IMR-90 (cell line): Measurements from ENCODE around the gene C10orf67. TPM values are rescaled to one million over a fixed set of nuclear protein-coding genes. Genes with fewer than 3 reads are reported as not detected.
"Not testable (repeated sequence)": the region's sequence is repeated elsewhere in the genome, so short reads cannot be mapped to it uniquely, and the experiment has no call there.

Experiments
- ATAC-seq: fragments of 200-7000 bp; cut with Tn5 transposase; 2 replicates; pipeline ENCODE4 v1.9.1; 2020; ENCODE audit warnings: low read depth, mild to moderate bottlenecking, moderate library complexity
- BruUV-seq: library from RNA; stranded (reverse); fragments of 400-500 nt; replicated peaks from 2 replicates; lab custom pipeline; 2021; lab: Mats Ljungman, UMichigan
- CTCF ChIA-PET: fragments of 300-600 bp; formaldehyde crosslinking; extraction: SDS; loops from one replicate; lab custom pipeline; 2021; ENCODE audit warnings: antibody characterized with exemption; lab: Yijun Ruan, JAX
- POLR2A ChIA-PET: fragments of 300-600 bp; sonication (Branson Sonifier 250); formaldehyde crosslinking; loops from one replicate; lab custom pipeline; 2022; ENCODE audit warnings: antibody characterized with exemption; ENCODE audit not compliant: unreplicated experiment; lab: Charles Lee
- DNase-seq: peaks from one replicate; pipeline ENCODE4 v3.0.0; 2013
- H2AFZ ChIP-seq: replicated peaks from 2 replicates; pipeline ENCODE3; 2013; ENCODE audit warnings: low read length, mild to moderate bottlenecking; ENCODE audit not compliant: poor library complexity
- H2AK5ac ChIP-seq: 2 replicates; pipeline ENCODE4 v1.6.1; 2013; ENCODE audit warnings: low read depth, low read length, inconsistent platforms
- H2AK9ac ChIP-seq: replicated peaks from 2 replicates; pipeline ENCODE3; 2013; ENCODE audit warnings: mild to moderate bottlenecking, low read depth, low read length, moderate library complexity; ENCODE audit not compliant: poor library complexity
- H2BK120ac ChIP-seq: 2 replicates; pipeline ENCODE4 v1.6.1; 2013; ENCODE audit warnings: low read depth, low read length, inconsistent platforms
- H2BK15ac ChIP-seq: 3 replicates; pipeline ENCODE4 v1.6.1; 2013; ENCODE audit warnings: low read depth, low read length, inconsistent platforms
- H2BK20ac ChIP-seq: 2 replicates; pipeline ENCODE4 v1.6.1; 2013; ENCODE audit warnings: low read depth, mild to moderate bottlenecking, inconsistent platforms, low read length, moderate library complexity
- H2BK5ac ChIP-seq: 2 replicates; pipeline ENCODE4 v1.6.1; 2013; ENCODE audit warnings: mild to moderate bottlenecking, low read depth, low read length, inconsistent platforms; ENCODE audit not compliant: poor library complexity, severe bottlenecking
- H3K14ac ChIP-seq: replicated peaks from 2 replicates; pipeline ENCODE4 v1.6.1; 2013; ENCODE audit warnings: low read depth, low read length, inconsistent platforms
- H3K18ac ChIP-seq: 2 replicates; pipeline ENCODE4 v1.6.1; 2013; ENCODE audit warnings: low read depth, low read length, control low read depth
- H3K23ac ChIP-seq: 2 replicates; pipeline ENCODE4 v1.6.1; 2013; ENCODE audit warnings: low read depth, low read length, inconsistent platforms
- H3K27ac ChIP-seq: 2 replicates; pipeline ENCODE4 v1.5.1; 2013; ENCODE audit warnings: mild to moderate bottlenecking, control low read depth, low read length; ENCODE audit not compliant: insufficient read depth
- H3K27me3 ChIP-seq: 2 replicates; pipeline ENCODE4 v1.6.1; 2013; ENCODE audit warnings: low read length; ENCODE audit not compliant: control insufficient read depth, insufficient read depth
- H3K36me3 ChIP-seq: 2 replicates; pipeline ENCODE4 v1.6.1; 2013; ENCODE audit warnings: low read length, mixed read lengths; ENCODE audit not compliant: control insufficient read depth, insufficient read depth
- H3K4ac ChIP-seq: 2 replicates; pipeline ENCODE4 v1.6.1; 2013; ENCODE audit warnings: low read depth, low read length, inconsistent platforms
- H3K4me1 ChIP-seq: 2 replicates; pipeline ENCODE4 v1.6.1; 2013; ENCODE audit warnings: low read length, mixed read lengths; ENCODE audit not compliant: control insufficient read depth, insufficient read depth
- H3K4me2 ChIP-seq: 2 replicates; pipeline ENCODE4 v1.6.1; 2013; ENCODE audit warnings: low read depth, mild to moderate bottlenecking, control low read depth, low read length, moderate library complexity
- H3K4me3 ChIP-seq: 2 replicates; pipeline ENCODE4 v1.5.1; 2013; ENCODE audit warnings: low read depth, mild to moderate bottlenecking, control low read depth, low read length, moderate library complexity; ENCODE audit not compliant: insufficient read depth
- H3K56ac ChIP-seq: 2 replicates; pipeline ENCODE4 v1.6.1; 2013; ENCODE audit warnings: low read length, inconsistent platforms; ENCODE audit not compliant: insufficient read depth; ENCODE audit errors: extremely low read depth
- H3K79me1 ChIP-seq, 2 experiments: 2 replicates each; pipeline ENCODE4 v1.6.1; 2013; ENCODE audit warnings: low read length in 2 of 2, inconsistent platforms in 1 of 2, low read depth in 1 of 2
- H3K9ac ChIP-seq: 2 replicates; pipeline ENCODE4 v1.6.1; 2013; ENCODE audit warnings: low read depth, low read length, control low read depth
- H3K9me1 ChIP-seq: 2 replicates; pipeline ENCODE4 v1.6.1; 2013; ENCODE audit warnings: low read length, inconsistent platforms; ENCODE audit not compliant: insufficient read depth
- H3K9me3 ChIP-seq: 2 replicates; pipeline ENCODE4 v1.6.1; 2013; ENCODE audit warnings: low read length; ENCODE audit not compliant: control insufficient read depth, insufficient read depth
- H4K20me1 ChIP-seq: 2 replicates; pipeline ENCODE4 v1.6.1; 2013; ENCODE audit warnings: low read length, inconsistent platforms; ENCODE audit not compliant: insufficient read depth
- H4K5ac ChIP-seq: 2 replicates; pipeline ENCODE4 v1.6.1; 2013; ENCODE audit warnings: mild to moderate bottlenecking, low read depth, low read length, control low read depth
- H4K8ac ChIP-seq, 2 experiments: 2 replicates each; pipeline ENCODE4 v1.6.1; 2013; ENCODE audit warnings: low read depth in 2 of 2, low read length in 2 of 2, control low read depth in 1 of 2, inconsistent platforms in 1 of 2
- H4K91ac ChIP-seq: 2 replicates; pipeline ENCODE4 v1.6.1; 2013; ENCODE audit warnings: low read depth, low read length, inconsistent platforms; ENCODE audit not compliant: insufficient read depth
- BHLHE40 ChIP-seq: fragments of 150-350 bp; IDR thresholded peaks from 2 replicates; pipeline ENCODE4 v1.6.1; 2016; ENCODE audit warnings: mild to moderate bottlenecking, low read depth, low read length
- WGBS, 2 experiments: methylation state at CpG; one replicate each; pipeline versions ENCODE4 v1.1.5 to v1.1.7; 2013; ENCODE audit warnings: missing lambda C conversion rate in 2 of 2; ENCODE audit not compliant: insufficient read length in 1 of 2; ENCODE audit errors: extremely low coverage in 2 of 2; 5-methylcytosine and 5-hydroxymethylcytosine counted together
- dilution Hi-C: fragments of 300-500 bp; cut with HindIII; formaldehyde crosslinking; loops from one replicate; pipeline ENCODE4 v1.14.3; 2018; ENCODE audit warnings: low sequenced_read_pairs; ENCODE audit not compliant: unreplicated experiment
- in situ Hi-C: fragments of 300-500 bp; cut with MboI; formaldehyde crosslinking; loops from 3 replicates; pipeline ENCODE4 v1.14.3; 2019; ENCODE audit warnings: low sequenced_read_pairs, inconsistent platforms, mixed read lengths
- intact Hi-C: fragments of 100-400 bp; cut with micrococcal nuclease; formaldehyde crosslinking; loops from 2 replicates; pipeline ENCODE4 v1.10.0; 2022
- polyA plus RNA-seq, 3 experiments: library from polyadenylated mRNA; depleted of rRNA; stranded (reverse); fragments of >200 nt; gene quantifications; 2 replicates each; pipeline ENCODE4 v1.2.3, GENCODE V29; 2012; ENCODE audit warnings: low replicate concordance in 1 of 3
- total RNA-seq: library from RNA; depleted of rRNA; stranded (reverse); fragments of >200 nt; gene quantifications from 2 replicates; pipeline ENCODE4 v1.2.3, GENCODE V29; 2012

The C10orf67 gene
- total and polyA plus RNA-seq, 2 of the 4 experiments (the other 2 are of a cell fraction) = 0.15 to 0.18 TPM

DNA sequence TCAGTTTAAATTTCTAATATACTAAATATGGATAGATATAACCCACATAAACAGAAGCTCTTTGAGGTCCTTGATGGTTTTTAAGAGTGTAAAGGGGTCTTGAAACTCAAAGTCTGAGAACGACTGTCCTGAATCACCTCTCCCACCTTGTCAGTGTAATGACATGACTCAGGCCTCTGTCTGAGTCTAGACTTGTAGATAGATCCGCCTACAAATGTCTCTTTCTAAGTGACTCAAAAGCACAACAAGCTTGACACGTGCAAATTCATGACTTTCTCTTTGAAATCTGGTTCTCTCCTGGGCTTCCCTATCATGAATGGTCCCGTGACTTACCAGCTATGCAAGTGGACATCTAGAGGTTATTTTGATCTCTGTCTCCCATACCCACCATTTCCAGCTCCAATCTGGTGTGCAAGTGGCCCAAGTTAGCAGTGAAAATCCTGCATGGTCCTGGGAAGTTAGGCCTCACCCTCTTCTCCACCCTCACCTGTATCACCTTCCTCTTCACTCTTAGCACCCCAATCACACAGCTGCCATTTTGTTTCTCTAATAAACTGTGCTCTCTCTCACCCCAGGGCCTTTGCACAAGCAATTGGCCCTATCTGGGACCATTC is 20.9 kb upstream of the C10orf67 start:
- H2BK15ac ChIP-seq, H4K8ac ChIP-seq, H3K4me2 ChIP-seq, H4K5ac ChIP-seq, H2BK120ac ChIP-seq, dilution Hi-C loops, H3K14ac ChIP-seq, H2BK20ac ChIP-seq, H3K4me3 ChIP-seq, BruUV-seq, H3K4me1 ChIP-seq, H3K27ac ChIP-seq, H4K91ac ChIP-seq, H2AK9ac ChIP-seq, ATAC-seq, POLR2A ChIA-PET, H3K9ac ChIP-seq, H3K23ac ChIP-seq, H2BK5ac ChIP-seq, H4K20me1 ChIP-seq, H3K9me3 ChIP-seq, H2AK5ac ChIP-seq, H3K36me3 ChIP-seq, CTCF ChIA-PET, H3K18ac ChIP-seq, H3K9me1 ChIP-seq, H3K79me1 ChIP-seq, H3K27me3 ChIP-seq, H2AFZ ChIP-seq, intact Hi-C loops, in situ Hi-C loops, H3K56ac ChIP-seq, H3K4ac ChIP-seq: not testable (repeated sequence)
- peak; percentile 45 for DNase-seq
- TF ChIP-seq BHLHE40 = peak; percentile 48; the same call in 1 of the 2 replicates
- WGBS, 2 experiments = no CpG with 5 or more reads among the region's 4 CpGs
